NCI-H526 (cell line): ENCODE results near the gene U2AF1L4.

Source experiments
- DNase-seq, 2 experiments: peaks; one replicate each; lab custom pipeline; 2025; lab: John Stamatoyannopoulos, UW

The U2AF1L4 gene

DNA sequence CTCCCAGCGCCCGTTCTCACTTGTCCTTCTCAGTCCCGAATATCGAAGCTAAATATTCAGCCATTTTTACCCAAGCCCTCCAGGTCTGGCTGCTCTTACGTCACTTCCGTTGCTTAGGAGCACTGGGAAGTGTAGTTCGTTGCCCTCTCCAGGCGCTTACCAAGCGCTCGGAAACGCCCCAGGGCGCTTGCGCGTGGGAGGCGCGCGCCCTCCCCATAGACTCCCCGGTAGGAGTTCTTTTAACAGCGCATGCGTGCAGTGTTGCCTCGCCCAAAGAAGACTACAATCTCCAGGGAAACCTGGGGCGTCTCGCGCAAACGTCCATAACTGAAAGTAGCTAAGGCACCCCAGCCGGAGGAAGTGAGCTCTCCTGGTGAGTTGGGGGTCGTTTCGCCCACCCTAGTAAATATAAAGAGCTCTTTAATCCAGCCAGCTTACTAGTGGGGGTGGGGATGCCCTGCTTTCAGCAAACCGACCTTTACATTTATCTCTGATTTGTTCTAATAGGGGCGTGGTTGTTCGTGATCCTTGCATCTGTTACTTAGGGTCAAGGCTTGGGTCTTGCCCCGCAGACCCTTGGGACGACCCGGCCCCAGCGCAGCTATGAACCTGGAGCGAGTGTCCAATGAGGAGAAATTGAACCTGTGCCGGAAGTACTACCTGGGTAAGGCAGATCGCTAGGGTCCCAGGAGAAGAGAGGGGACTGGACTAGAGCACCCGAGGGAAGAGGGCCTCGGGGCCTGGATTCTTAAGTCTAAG lies at the start of gene U2AF1L4, which contains the start of gene PSENEN:
U2AF1L4 (minus strand) TSS at position 91 of the 759 bp plus-strand sequence; CDS start at position 64, 27 bp downstream.
PSENEN (plus strand) TSS at position 324 of the 759 bp plus-strand sequence; CDS start at position 604, 280 bp downstream.
- DNase-seq, result peak; percentile 99 to 100

DNA sequence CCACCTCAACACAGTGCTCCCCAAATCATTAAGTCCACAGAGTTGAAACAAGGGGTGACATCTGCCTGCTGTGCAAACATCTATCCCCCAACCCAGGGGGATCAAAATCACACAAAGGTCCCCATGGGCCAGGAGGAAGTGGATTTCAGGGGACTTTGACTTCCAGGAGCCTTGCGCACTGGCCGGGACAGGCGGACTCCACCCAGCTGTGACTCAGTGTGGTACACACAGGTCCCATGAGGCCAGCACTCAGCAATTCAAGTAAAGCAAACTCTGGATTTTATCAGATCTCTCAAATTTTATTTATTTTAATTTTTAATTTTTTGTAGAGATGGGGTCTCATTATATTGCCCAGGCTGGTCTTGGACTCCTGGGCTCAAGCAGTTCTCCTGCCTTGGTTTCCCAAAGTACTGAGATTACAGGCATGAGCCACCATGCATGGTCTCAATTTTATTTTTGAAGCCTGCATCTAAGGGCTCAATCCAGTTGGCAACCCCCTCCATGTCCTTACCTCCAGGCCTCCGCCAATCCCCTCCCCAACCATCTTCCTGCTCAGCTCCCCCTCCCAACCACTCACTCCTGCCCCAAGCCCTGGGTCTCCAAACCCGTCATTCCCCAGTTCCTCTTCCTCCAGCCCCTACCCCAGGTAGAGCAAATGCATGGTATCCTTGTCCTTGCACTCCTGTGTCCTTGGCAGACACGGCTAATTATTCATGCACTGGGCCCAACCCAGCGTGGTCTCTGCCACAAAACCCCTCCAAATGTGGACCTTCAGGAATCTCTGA lies 48.4 kb upstream of the U2AF1L4 start:
- no peak for DNase-seq

DNA sequence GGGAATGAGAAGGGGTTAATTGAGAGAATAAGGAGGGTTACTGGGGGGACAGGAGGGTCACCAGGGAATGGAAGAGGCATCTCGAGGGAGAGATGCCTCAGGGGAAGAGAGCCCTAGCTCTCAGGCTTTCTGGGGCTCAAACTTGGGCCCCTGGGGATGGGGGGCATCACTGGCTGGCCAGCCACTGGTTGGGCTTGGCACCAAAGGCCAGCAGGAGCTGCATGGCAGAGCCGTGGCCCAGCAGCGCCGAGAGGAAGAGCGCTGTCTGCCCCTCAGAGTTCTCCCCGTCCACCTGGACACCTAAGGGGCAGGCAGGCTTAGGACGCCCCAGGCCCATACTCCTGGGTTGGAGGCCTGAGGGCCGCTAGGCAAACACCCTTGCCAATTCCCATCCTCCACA lies 47.7 kb upstream of the U2AF1L4 start:
- DNase-seq, result no peak

GRCh38 chr19:35792312-35792711 lies 47.1 kb upstream of the U2AF1L4 start:
- no peak for DNase-seq

DNA sequence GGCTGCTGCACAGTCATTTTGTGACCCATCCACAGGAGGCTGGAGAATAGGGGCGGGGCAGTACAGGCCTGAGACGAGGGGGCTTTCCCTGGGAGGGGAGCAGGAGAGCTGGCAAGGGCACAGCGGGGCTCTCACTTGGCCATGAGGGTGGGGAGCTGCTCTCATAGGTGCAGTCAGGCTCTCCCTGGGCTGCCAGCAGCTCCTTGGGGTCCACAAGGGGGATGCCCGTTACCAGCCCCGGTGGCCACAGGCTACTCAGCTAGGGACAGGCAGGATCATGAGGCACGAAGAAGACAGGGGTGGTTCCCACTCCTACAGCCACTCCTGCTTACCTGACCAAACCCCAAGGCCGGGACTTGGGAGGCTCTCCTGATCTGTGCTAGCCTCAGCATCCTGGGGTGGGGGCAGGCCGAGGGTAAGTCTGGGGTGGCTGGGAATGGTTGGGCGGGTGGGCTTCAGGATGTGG lies 46.6 kb upstream of the U2AF1L4 start:
- no peak for DNase-seq

- peak; percentile 13 to 79 for DNase-seq
Observed at GRCh38 chr19:35790981-35791813, 46.0 kb upstream of the U2AF1L4 start.

DNA sequence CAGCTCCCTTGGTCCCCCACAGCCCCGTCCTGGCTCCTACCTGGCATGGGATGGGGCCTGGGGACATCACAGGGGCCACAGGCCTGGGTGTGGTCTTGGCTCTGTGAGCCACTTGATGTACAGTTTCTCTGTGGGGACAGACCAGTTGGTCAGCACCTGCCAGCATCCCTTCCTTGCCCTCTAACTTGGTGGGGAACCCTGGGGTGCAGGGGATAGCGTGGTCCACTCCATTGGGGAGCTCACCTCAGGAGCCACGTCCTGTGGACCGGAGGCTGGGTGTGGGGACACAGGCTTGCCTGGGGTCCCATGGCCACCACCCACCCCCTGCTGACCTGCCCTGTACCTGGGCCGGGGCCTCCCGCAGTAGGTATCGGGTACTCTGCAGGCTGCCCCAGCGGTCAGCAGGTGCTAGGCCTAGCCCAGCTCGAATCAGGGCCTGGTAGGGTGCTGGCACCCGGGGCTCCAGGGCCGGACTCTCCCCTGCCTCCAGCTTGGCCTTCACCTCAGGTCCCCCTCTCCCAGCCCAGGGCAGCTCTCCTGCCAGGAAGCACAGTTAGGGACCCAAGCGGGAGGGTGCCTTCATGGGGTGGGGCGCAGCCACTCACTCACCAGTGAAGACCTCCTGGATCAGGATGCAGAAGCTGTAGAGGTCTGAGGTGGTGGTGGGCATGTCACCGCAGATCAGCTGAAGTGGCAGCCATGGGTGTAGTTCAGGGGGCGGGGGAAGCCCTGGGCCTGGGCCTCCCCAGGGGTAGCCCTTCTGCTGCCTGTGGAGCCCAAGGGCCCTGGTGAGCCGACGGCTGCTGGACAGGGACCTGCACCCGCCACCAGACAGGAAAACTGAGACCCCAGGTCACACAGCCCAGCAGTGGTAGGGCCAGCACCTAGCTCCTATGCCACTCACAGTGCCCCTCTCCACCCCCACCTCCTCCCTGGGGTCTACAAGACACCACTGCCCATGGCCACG lies 45.0 kb upstream of the U2AF1L4 start:
- no peak for DNase-seq

GRCh38 chr19:35789195-35789977 lies 44.2 kb upstream of the U2AF1L4 start:
- no peak for DNase-seq

- DNase-seq, result no peak
Observed at GRCh38 chr19:35788205-35788960, 43.2 kb upstream of the U2AF1L4 start.

GRCh38 chr19:35787227-35787799 lies 42.1 kb upstream of the U2AF1L4 start:
- DNase-seq, result no peak

DNA sequence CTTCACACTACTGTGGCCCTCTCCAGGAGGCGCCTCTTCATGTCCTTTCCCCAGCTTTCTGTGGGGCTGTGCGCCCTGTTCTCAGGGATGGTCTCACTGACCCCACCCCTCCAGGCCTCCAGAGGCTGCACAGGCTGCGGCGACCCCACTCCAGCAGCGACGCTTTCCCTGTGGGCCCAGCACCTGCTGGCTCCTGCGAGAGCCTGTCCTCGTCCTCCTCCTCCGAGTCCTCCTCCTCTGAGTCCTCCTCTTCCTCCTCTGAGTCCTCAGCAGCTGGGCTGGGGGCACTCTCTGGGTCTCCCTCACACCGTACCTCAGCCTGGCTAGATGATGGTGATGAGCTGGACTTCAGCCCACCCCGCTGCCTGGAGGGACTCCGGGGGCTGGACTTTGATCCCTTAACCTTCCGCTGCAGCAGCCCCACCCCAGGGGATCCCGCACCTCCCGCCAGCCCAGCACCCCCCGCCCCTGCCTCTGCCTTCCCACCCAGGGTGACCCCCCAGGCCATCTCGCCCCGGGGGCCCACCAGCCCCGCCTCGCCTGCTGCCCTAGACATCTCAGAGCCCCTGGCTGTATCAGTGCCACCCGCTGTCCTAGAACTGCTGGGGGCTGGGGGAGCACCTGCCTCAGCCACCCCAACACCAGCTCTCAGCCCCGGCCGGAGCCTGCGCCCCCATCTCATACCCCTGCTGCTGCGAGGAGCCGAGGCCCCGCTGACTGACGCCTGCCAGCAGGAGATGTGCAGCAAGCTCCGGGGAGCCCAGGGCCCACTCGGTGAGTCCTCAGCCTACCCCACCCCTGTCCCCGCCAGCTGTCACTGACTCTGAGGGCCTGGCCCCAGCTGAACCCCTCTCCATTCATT lies 41.3 kb upstream of the U2AF1L4 start:
- no peak for DNase-seq

GRCh38 chr19:35785339-35785627 lies 40.1 kb upstream of the U2AF1L4 start:
- no peak for DNase-seq

DNA sequence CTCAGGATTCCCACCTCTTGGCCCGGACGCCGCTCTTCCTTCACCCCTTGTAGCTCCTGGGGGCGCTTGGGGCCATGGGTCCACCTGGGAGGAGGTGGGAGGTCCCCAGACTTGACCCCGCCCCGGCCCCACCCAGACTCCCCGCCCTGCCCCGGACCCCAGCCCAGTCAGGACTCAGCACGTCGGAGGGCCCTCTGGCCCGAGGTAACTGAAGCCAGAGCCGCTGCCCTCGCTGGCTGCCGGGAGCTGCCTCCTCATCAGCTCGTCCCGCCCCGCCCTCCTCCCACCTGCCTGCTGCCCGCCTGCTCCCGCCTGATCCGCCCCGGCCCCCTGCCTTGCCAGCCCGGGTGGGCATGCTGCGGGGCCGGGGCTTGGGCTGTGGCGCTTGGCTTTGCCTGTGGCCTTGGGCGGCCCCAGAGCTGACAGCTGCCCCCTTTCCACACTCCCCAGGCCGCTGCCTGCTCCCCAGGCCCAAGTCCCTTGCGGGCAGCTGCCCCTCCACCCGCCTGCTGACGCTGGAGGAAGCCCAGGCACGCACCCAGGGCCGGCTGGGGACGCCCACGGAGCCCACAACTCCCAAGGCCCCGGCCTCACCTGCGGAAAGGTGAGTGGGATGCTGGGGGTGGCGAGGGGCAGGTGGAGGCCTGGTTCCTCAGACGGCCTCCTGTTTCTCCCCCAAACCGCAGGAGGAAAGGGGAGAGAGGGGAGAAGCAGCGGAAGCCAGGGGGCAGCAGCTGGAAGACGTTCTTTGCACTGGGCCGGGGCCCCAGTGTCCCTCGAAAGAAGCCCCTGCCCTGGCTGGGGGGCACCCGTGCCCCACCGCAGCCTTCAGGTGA lies 39.5 kb upstream of the U2AF1L4 start:
- peak in 1 of 2 experiments; percentile 16 for DNase-seq

DNA sequence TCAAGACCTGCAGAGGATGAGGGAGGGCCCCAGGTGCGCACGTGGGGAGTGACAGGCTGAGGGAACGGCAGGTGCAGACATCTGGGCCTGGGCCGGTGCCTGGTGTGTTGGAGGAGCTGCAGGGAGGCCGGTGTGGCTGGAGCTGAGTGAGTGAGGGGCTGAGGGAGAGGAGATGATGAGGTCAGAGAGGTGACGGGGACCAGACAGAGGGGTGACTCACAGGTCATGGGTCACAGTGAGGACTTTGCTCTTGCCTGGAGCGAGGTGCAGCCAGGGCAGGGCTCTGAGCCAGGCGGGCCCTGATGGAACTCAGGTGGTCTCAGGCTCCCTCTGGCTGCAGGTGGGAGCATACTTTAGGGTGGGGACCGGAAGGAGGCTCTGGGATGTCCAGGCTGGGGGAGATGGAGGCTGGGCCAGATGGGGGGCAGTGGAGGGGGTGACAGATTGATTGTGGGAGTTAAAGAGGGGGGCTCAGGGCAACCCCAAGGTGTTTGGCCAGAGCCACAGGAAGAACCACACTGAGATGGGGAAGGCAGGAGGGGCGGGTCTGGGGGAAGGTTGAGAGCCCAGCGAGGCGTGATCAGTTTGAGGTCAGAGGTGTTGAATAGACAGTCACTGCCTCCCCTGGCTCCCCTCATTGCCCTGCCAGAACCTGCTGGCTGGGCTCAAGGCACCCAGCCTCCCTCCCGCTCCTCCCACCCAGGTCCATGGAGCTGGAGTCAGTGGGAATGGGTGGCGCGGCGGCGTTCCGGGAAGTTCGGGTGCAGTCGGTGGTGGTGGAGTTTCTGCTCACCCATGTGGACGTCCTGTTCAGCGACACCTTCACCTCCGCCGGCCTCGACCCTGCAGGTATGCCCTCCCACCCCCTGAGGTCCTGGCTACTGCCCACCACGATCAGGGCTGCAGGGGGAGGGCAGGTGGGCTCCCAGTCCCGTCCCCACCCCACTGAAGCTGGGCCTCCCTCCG lies 38.5 kb upstream of the U2AF1L4 start:
- DNase-seq, result no peak

DNA sequence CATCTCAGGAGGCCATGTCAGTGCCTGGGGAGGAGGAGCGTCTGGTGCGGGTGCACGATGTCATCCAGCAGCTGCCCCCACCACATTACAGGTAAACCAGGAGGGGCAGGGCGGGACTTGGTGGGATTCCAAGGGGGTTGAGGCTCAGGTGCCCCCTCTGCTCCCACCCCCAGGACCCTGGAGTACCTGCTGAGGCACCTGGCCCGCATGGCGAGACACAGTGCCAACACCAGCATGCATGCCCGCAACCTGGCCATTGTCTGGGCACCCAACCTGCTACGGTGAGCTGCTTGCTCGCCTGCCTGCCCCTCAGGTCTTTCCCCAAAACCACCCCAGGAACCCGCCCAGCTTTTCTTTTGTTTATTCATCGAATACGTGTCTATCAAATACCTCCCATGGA lies 37.4 kb upstream of the U2AF1L4 start:
- DNase-seq, result no peak

GRCh38 chr19:35781650-35782049 lies 36.4 kb upstream of the U2AF1L4 start:
- DNase-seq, result no peak
